Large intestine (tissue), 12 donors: Measurements from ENCODE around the gene RDH16. TPM values are rescaled to one million over a fixed set of nuclear protein-coding genes. Genes with fewer than 3 reads are reported as not detected.

Source experiments
- DNase-seq, 2 donors: peaks; one replicate each; pipeline versions ENCODE4 v3.0.0 to v3.0.0-alpha.2; 2013
- H3K27ac ChIP-seq: one replicate; pipeline ENCODE4 v1.5.1; 2013; ENCODE audit warnings: low read length
- H3K27me3 ChIP-seq: 2 replicates; pipeline ENCODE4 v1.6.1; 2013; ENCODE audit warnings: low read length; ENCODE audit not compliant: control insufficient read depth, insufficient read depth
- H3K36me3 ChIP-seq: 2 replicates; pipeline ENCODE4 v1.6.1; 2013; ENCODE audit warnings: low read length; ENCODE audit not compliant: control insufficient read depth, insufficient read depth
- H3K4me1 ChIP-seq: one replicate; pipeline ENCODE4 v1.6.1; 2013; ENCODE audit warnings: low read length; ENCODE audit not compliant: control insufficient read depth, insufficient read depth
- H3K4me3 ChIP-seq: one replicate; pipeline ENCODE4 v1.5.1; 2013; ENCODE audit warnings: low read length
- H3K9me3 ChIP-seq: one replicate; pipeline ENCODE4 v1.6.1; 2013; ENCODE audit warnings: mild to moderate bottlenecking, low read depth, low read length, moderate library complexity; ENCODE audit not compliant: control insufficient read depth
- WGBS: methylation state at CpG from one replicate; pipeline ENCODE4 v1.1.5; 2013; ENCODE audit warnings: low lambda C conversion rate; ENCODE audit not compliant: insufficient coverage; 5-methylcytosine and 5-hydroxymethylcytosine counted together
- long read RNA-seq, 11 donors: transcript quantifications; one replicate each; lab custom pipeline, GENCODE V29; 2026
- polyA plus RNA-seq: library from polyadenylated mRNA; unstranded; fragments of 120-200 nt; gene quantifications from one replicate; pipeline ENCODE4 v1.2.1, GENCODE V29; 2013

Gene RDH16, protein sequence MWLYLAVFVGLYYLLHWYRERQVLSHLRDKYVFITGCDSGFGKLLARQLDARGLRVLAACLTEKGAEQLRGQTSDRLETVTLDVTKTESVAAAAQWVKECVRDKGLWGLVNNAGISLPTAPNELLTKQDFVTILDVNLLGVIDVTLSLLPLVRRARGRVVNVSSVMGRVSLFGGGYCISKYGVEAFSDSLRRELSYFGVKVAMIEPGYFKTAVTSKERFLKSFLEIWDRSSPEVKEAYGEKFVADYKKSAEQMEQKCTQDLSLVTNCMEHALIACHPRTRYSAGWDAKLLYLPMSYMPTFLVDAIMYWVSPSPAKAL
- 0.34 TPM for polyA plus RNA-seq
- long read RNA-seq, donor 1 = 0 reads
- long read RNA-seq, donor 2 = 0 reads
- long read RNA-seq, donor 3 = 0 reads
- long read RNA-seq, donor 4 = 0 reads
- long read RNA-seq, donor 5 = 0 reads
- long read RNA-seq, donor 6 = 0 reads
- long read RNA-seq, donor 7 = 0 reads
- long read RNA-seq, donor 8 = 0 reads
- long read RNA-seq, donor 9 = 0 reads
- long read RNA-seq, donor 10 = 0 reads
- long read RNA-seq, donor 11 = 0 reads

DNA sequence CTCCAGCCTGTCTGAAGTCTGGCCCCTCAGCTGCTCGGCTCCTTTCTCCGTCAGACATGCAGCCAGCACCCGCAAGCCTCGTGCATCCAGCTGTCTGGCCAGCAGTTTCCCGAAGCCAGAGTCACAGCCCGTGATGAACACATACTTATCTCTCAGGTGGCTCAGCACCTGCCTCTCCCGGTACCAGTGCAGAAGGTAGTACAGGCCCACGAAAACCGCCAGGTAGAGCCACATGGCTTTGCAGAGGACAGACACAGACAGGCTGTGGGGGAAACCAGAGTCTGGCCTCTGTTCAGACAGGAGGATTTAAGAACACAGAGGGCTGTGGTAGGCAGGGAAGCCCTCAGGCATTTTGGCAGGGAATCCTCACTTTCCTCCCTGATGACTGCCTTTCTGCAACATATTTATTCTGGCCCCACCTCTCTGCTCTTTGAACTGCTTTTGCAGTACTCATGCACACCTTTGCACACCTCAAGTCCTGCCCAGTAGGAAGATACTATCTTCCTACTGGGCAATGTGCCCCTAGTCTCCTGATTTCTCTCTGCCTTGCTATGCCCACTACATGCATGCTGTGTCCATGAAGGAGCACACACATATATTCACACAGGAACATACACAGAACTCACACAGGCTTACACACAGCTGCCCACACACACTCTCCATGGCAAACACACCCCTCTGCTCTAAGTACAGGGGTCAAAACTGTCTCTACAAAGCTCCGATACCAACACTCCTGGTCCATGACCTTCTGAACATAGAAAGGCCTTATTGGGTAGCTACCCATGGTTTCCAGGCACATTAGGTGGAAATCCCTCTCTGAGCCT, at the start of gene RDH16:
RDH16 (minus strand) TSS at position 380 of the 824 bp plus-strand sequence; CDS start at position 234, 146 bp downstream.
- peak; percentile 18 to 69 for DNase-seq
- Histone ChIP-seq H3K4me1 (peaks cover 13% of the 10 kb centered on the region), H3K27me3 (no peaks in the 10 kb centered on the region), H3K9me3 (peaks cover 6% of the 10 kb centered on the region), H3K36me3 (no peaks in the 10 kb centered on the region), H3K27ac (no peak within 1 kb of the TSS), H3K4me3 (no peak within 1 kb of the TSS)
- WGBS = no CpG with 5 or more reads among the region's 10 CpGs

DNA sequence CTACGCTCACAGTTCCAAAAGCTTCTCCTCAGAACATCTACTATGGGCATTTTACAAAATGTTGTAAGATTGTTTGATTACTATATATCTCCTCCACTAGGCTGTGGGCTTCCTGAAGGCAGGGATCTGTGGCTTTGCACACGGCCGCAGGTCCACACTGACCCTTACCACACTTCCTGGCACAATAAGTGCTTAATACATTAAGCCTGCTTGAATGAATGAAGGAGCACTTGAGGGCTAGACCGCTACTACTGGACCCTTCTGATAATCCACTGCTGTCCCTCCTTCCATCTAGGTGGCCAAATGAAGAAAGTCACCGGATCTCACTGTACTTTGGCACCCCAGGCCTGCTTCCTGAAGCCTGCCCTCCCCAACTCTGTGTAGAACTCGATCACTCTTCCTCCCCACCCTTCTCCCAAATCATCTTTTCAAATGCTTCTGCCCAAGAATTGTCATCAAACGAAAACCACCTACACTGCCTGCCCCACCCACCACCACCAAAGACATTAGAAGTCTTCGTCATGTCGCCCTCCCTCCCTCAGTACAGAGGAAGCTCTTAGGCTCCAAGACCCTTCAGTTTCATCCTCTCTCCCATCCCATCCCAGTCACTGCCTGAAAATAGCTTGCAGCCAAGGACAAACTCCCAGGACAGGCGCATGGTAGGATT, 49.5 kb upstream of the RDH16 start:
- Histone ChIP-seq H3K27me3 (no peaks in the 10 kb centered on the region), H3K4me1 (peaks cover 21% of the 10 kb centered on the region), H3K36me3 (peaks cover 28% of the 10 kb centered on the region), H3K4me3 (peak overlapping the region; percentile 23), H3K9me3 (no peaks in the 10 kb centered on the region), H3K27ac (no peak overlapping the region)
- WGBS = 60% methylated on average over 1 of the region's 10 CpGs
- DNase-seq = no peak

DNA sequence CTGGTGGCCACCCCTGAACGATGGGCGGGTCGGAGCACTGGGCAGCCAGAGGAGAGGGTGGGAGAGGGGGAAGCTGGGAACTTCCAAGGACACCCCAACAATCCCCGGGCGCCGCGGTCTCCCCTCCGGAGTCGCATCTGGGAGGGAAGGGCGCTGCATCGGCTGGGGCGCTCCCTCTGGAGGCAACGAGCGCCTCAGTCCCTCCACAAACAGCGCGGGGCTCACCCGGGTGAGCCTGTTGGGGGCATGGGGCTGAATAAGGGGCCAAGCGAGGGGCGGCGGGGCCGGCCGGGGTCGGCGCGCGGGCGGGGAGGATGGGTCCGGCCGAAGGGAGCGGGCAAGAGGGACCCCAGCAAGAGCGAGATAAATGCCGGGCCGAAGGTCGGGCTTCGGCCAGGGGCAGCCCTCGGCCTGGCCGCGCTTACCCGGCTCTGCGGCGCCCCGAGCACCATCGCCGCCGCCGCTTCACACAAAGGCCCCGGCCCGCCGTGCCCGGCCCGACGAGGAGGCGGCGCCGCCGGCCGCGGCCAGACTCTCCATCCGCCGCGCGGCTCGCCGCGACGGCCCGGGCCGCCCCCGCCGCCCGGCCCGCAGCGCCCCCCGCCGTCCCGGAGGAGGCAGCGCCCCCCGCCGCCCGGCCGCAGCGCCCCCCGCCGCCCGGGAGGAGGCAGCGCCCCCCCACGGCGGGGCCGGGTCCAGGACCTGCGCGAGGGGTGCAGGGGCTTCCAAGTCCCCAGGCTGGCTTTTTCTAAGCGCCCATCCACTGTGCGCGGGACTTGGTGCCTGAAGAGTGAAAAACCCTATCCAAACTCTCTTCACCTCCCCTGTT, 48.8 kb upstream of the RDH16 start, which contains the start of gene ZBTB39:
ZBTB39 (minus strand) TSS at position 567 of the 829 bp plus-strand sequence. CDS start 1,629 bp downstream, outside the sequence.
- H3K4me1 ChIP-seq = peaks cover 27% of the 10 kb centered on the region
- peaks cover 35% of the 10 kb centered on the region for H3K36me3 ChIP-seq
- H3K4me3 ChIP-seq = peak within 1 kb of the TSS; percentile 72
- peak within 1 kb of the TSS; percentile 14 for H3K27ac ChIP-seq
- no peaks in the 10 kb centered on the region for H3K27me3 ChIP-seq
- WGBS = no CpG with 5 or more reads among the region's 94 CpGs
- DNase-seq = peak in 1 of 2 donors; percentile 65
- H3K9me3 ChIP-seq = no peaks in the 10 kb centered on the region

DNA sequence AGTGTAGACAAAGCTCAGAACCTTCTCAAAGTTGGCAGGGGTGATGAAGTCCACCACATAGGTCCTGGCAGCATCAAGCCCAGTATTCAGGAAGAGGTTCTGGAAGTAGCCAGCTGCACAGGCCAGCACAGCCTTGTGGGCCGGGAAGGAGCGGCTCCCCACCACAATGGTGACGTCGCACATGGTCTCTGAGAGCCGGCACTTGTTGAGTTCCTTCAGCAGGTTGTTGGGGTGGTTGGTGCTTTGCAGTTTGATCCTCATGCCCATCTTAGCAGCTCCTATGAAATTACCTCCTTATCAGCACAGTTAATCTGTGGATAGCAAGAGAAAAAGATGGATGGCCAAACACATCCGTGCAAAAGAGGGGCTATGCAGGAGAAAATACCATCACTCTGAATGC, 47.2 kb upstream of the RDH16 start:
- H3K27me3 ChIP-seq = no peaks in the 10 kb centered on the region
- H3K4me3 ChIP-seq = no peak overlapping the region
- no peak for DNase-seq
- peaks cover 49% of the 10 kb centered on the region for H3K36me3 ChIP-seq
- WGBS = no CpG with 5 or more reads among the region's 6 CpGs
- peaks cover 27% of the 10 kb centered on the region for H3K4me1 ChIP-seq
- H3K9me3 ChIP-seq = no peaks in the 10 kb centered on the region
- no peak overlapping the region for H3K27ac ChIP-seq

DNA sequence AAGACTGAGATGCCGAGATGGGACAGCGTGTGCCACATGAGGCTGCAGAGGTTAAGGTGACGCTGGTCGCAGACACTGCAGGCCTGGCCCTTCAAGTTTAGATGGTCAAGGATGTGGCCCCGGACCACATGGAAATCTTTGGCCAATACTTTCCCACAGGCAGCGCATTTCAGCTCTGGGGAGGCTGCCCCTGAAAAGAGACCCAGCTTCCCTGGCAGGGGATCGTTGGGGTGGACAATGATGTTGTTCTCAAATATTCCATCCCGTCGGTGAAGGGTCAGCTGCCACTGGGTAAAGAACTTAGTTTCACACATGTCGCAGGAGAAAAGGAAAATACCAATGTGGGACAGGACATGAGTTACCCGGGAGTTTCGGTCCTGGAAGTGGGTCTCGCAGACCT, 46.0 kb upstream of the RDH16 start:
- Histone ChIP-seq H3K9me3 (no peaks in the 10 kb centered on the region), H3K4me1 (peaks cover 19% of the 10 kb centered on the region), H3K27ac (no peak overlapping the region), H3K36me3 (peaks cover 58% of the 10 kb centered on the region), H3K4me3 (no peak overlapping the region), H3K27me3 (no peaks in the 10 kb centered on the region)
- no peak for DNase-seq
- WGBS = no CpG with 5 or more reads among the region's 13 CpGs

DNA sequence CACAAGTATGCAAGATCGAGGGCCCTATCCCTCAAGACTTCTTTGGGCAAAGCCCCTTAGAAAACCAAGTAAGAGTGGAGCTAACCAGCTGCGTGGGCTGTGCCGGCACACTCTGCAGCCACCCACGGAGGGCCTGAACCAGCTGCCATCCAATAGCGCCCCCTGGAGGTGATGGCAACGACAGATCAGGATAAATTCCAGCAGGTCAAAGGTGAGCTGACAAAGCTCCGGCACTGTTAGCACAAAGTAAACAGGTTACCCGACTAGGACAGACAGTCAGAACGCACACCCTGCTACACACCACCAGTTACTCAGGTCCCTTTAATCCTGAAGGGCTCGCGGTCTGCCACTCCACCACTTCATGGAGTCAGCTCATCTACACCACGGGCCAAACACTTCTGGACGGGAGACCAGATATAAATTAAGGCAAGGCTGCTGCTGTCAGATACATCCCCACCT, 44.1 kb upstream of the RDH16 start:
- H3K36me3 ChIP-seq = peaks cover 67% of the 10 kb centered on the region
- DNase-seq = peak; percentile 65 to 67

DNA sequence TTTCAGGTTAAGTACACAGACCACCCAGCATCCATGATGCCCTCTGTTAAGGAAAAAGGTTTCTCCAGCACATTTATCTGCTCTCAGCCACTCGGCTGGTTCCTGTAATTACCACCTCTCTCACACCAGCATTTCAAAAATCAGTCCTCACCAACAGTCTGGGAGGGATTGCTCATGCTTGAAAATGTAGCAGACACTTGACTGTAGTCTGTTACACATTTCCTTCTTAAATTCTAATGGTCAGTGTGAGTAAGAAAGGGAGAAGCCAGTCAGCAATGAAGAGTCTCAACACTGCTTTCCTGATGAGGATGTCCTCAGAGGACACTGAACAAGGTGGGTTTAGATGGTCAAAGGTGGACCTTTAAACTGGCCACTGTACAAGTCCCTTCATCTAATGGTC, 43.0 kb upstream of the RDH16 start:
- no peak for DNase-seq
- Histone ChIP-seq H3K4me1 (peaks cover 12% of the 10 kb centered on the region), H3K9me3 (no peaks in the 10 kb centered on the region), H3K36me3 (peaks cover 71% of the 10 kb centered on the region), H3K27me3 (no peaks in the 10 kb centered on the region), H3K4me3 (no peak overlapping the region), H3K27ac (no peak overlapping the region)
- no CpG with 5 or more reads among the region's 1 CpG for WGBS

More for the DNA sequence above, 44.1 kb upstream of the RDH16 start:
- Histone ChIP-seq H3K4me3 (no peak overlapping the region), H3K27ac (no peak overlapping the region), H3K27me3 (no peaks in the 10 kb centered on the region), H3K4me1 (peaks cover 12% of the 10 kb centered on the region), H3K9me3 (no peaks in the 10 kb centered on the region)
- no CpG with 5 or more reads among the region's 13 CpGs for WGBS

DNA sequence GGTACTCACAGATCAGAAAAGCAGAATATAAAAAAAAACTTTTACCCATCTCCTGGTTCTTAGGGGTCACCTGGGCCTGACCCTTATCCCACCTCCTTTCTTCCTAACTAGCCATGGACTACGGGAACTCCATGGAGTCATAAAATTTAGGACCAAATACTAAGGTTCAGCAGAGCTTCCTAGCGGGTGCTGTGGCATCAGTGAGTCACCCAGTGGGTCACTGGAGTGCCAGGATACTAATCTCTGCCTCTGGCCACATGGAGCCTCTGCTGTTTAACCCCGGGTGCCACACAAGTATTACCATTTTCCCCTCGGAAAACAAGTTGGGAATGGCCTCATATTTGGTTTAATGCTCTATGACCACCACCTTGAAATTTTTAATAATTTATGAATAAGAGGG, 42.0 kb upstream of the RDH16 start:
- no peak overlapping the region for H3K27ac ChIP-seq

DNA sequence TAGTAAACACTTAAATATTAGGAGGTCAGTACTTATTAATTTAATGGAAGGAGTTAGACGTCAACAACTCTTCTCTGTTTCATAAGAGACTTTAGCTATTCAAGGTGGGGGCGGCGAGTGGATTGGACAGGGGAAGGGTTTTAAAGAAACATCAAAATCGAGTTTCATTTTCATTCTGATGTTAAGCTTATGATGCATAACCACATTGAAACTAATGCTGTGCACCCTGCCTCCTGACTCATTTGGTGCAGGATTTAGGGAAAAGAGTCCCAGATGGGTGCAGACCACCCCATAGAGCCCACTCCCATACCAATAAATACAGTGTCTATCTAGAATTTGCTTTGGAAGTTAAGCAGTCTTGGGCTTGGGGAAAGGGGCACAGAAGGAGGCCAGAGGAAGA, 41.6 kb upstream of the RDH16 start:
- DNase-seq = no peak
- peaks cover 6% of the 10 kb centered on the region for H3K4me1 ChIP-seq
- no peak overlapping the region for H3K4me3 ChIP-seq
- H3K36me3 ChIP-seq = peaks cover 65% of the 10 kb centered on the region
- no peaks in the 10 kb centered on the region for H3K9me3 ChIP-seq
- no peak overlapping the region for H3K27ac ChIP-seq
- H3K27me3 ChIP-seq = no peaks in the 10 kb centered on the region
- no CpG with 5 or more reads among the region's 4 CpGs for WGBS

More for the DNA sequence above, 42.0 kb upstream of the RDH16 start:
- no peaks in the 10 kb centered on the region for H3K27me3 ChIP-seq
- H3K4me1 ChIP-seq = peaks cover 6% of the 10 kb centered on the region
- no CpG with 5 or more reads among the region's 4 CpGs for WGBS
- peaks cover 70% of the 10 kb centered on the region for H3K36me3 ChIP-seq
- no peaks in the 10 kb centered on the region for H3K9me3 ChIP-seq
- no peak overlapping the region for H3K4me3 ChIP-seq
- no peak for DNase-seq
